Measurements from ENCODE around the gene TMEM80. TPM values are rescaled to one million over a fixed set of nuclear protein-coding genes. Genes with fewer than 3 reads are reported as not detected.
A peak's percentile ranks its signal among the peaks of the same experiment; 100 is the strongest.
"Not testable (repeated sequence)": the region's sequence is repeated elsewhere in the genome, so short reads cannot be mapped to it uniquely, and the experiment has no call there.

TMEM80 gene
- total and polyA plus RNA-seq, 4 experiments from 2014 or later: 27.0 to 47.3 (median 38.6) TPM

- H3K36me3 Mint-ChIP-seq; H3K9me3 Mint-ChIP-seq; H3K36me3 ChIP-seq (ENCODE audit: insufficient read depth, low read length); H3K27ac ChIP-seq (ENCODE audit: low read depth, low read length); H3K27me3 Mint-ChIP-seq; DNase-seq; H3K27me3 ChIP-seq (ENCODE audit: insufficient read depth, low read length); H3K9me3 ChIP-seq (ENCODE audit: control insufficient read depth in 1 of 2, low read length in 2 of 2); intact Hi-C loops (cut with micrococcal nuclease); H3K4me3 ChIP-seq (ENCODE audit: low read length in 2 of 2): not testable (repeated sequence)
- H3K4me3 Mint-ChIP-seq: peak overlapping the region in 7 of 8 donors; percentile 32 to 82 (median 76)
- peak overlapping the region in 3 of 7 donors; percentile 70 to 85 (median 77) for H3K27ac Mint-ChIP-seq
- ChIA-PET POLR2A (ENCODE audit: partially characterized antibody) (interaction anchor here (0.9 to 1.5 kb wide), 6 partner anchors 9 to 123 kb away, joined by 3 to 13 read pairs (median 4); partner anchors contain the start of genes DEAF1, TALDO1 and TMEM80), CTCF (ENCODE audit: partially characterized antibody) (interaction anchor here (1.1 to 1.4 kb wide), 2 partner anchors 11 to 12 kb away, joined by 3 to 5 read pairs; no protein-coding TSS in a partner anchor)
- peaks cover 11 to 17% (median 15%) of the 10 kb centered on the region in 4 donors for H3K4me1 Mint-ChIP-seq
- H3K4me1 ChIP-seq (ENCODE audit: insufficient read depth, low read length): peaks cover 13% of the 10 kb centered on the region
Observed at GRCh38 chr11:737899-738298, 42.3 kb downstream of the TMEM80 start.

GRCh38 chr11:742156-742546 lies 46.5 kb downstream of the TMEM80 start:
- no peak overlapping the region for H3K4me3 ChIP-seq (ENCODE audit: low read length in 2 of 2)
- ChIA-PET CTCF (ENCODE audit: partially characterized antibody) (interaction anchor here (1.3 to 1.6 kb wide), 3 partner anchors 14 to 188 kb away, joined by 3 to 4 read pairs (median 4); no protein-coding TSS in a partner anchor), POLR2A (ENCODE audit: partially characterized antibody) (interaction anchor here (0.6 kb wide), 1 partner anchor 292 kb away, joined by 3 read pairs; no protein-coding TSS in a partner anchor)
- peaks cover 15 to 16% (median 15%) of the 10 kb centered on the region in 4 donors for H3K4me1 Mint-ChIP-seq
- no peak overlapping the region for H3K4me3 Mint-ChIP-seq
- no peaks in the 10 kb centered on the region for H3K9me3 Mint-ChIP-seq
- no peaks in the 10 kb centered on the region for H3K36me3 Mint-ChIP-seq
- H3K4me1 ChIP-seq (ENCODE audit: insufficient read depth, low read length): peaks cover 18% of the 10 kb centered on the region
- no peaks in the 10 kb centered on the region for H3K9me3 ChIP-seq (ENCODE audit: control insufficient read depth in 1 of 2, low read length in 2 of 2)
- DNase-seq: no peak
- H3K36me3 ChIP-seq (ENCODE audit: insufficient read depth, low read length): no peaks in the 10 kb centered on the region
- H3K27ac Mint-ChIP-seq: no peak overlapping the region
- intact Hi-C loops (cut with micrococcal nuclease): no loop called here
- no peaks in the 10 kb centered on the region for H3K27me3 ChIP-seq (ENCODE audit: insufficient read depth, low read length)
- H3K27me3 Mint-ChIP-seq: no peaks in the 10 kb centered on the region
- no peak overlapping the region for H3K27ac ChIP-seq (ENCODE audit: low read depth, low read length)

- no peaks in the 10 kb centered on the region for H3K27me3 Mint-ChIP-seq
- no peak for DNase-seq
- Histone ChIP-seq H3K36me3 (ENCODE audit: insufficient read depth, low read length) (no peaks in the 10 kb centered on the region), H3K9me3 (ENCODE audit: control insufficient read depth in 1 of 2, low read length in 2 of 2) (no peaks in the 10 kb centered on the region), H3K27ac (ENCODE audit: low read depth, low read length) (no peak overlapping the region), H3K27me3 (ENCODE audit: insufficient read depth, low read length) (no peaks in the 10 kb centered on the region), H3K4me3 (ENCODE audit: low read length in 2 of 2) (no peak overlapping the region), H3K4me1 (ENCODE audit: insufficient read depth, low read length) (peaks cover 13% of the 10 kb centered on the region)
- H3K27ac Mint-ChIP-seq: no peak overlapping the region
- H3K4me1 Mint-ChIP-seq: peaks cover 10 to 11% (median 10%) of the 10 kb centered on the region in 4 donors
- H3K4me3 Mint-ChIP-seq: no peak overlapping the region
- intact Hi-C loops (cut with micrococcal nuclease): no loop called here
- H3K9me3 Mint-ChIP-seq: no peaks in the 10 kb centered on the region
- ChIA-PET POLR2A (ENCODE audit: partially characterized antibody) (interaction anchor here (0.6 kb wide), 2 partner anchors 17 to 292 kb away, joined by 3 read pairs; no protein-coding TSS in a partner anchor), CTCF (ENCODE audit: partially characterized antibody) (interaction anchor here (1.3 to 1.6 kb wide), 2 partner anchors 14 to 188 kb away, joined by 3 to 4 read pairs; no protein-coding TSS in a partner anchor)
- H3K36me3 Mint-ChIP-seq: no peaks in the 10 kb centered on the region
Observed at GRCh38 chr11:742571-743201, 47.1 kb downstream of the TMEM80 start.

- no peaks in the 10 kb centered on the region for H3K27me3 ChIP-seq (ENCODE audit: insufficient read depth, low read length)
- peaks cover 31% of the 10 kb centered on the region for H3K4me1 ChIP-seq (ENCODE audit: insufficient read depth, low read length)
- H3K27me3 Mint-ChIP-seq: no peaks in the 10 kb centered on the region
- peaks cover 11 to 25% (median 20%) of the 10 kb centered on the region in 4 donors for H3K4me1 Mint-ChIP-seq
- H3K27ac Mint-ChIP-seq: peak overlapping the region in 1 of 7 donors; percentile 37
- intact Hi-C loops (cut with micrococcal nuclease): no loop called here
- DNase-seq: no peak
- no peaks in the 10 kb centered on the region for H3K9me3 Mint-ChIP-seq
- H3K36me3 Mint-ChIP-seq: no peaks in the 10 kb centered on the region
- H3K9me3 ChIP-seq (ENCODE audit: control insufficient read depth in 1 of 2, low read length in 2 of 2): no peaks in the 10 kb centered on the region
- H3K27ac ChIP-seq (ENCODE audit: low read depth, low read length): no peak overlapping the region
- H3K4me3 Mint-ChIP-seq: peak overlapping the region in 3 of 8 donors; percentile 36 to 51 (median 36)
- POLR2A ChIA-PET (ENCODE audit: partially characterized antibody): interaction anchor here (3.9 kb wide), 1 partner anchor 19 kb away, joined by 30 read pairs; no protein-coding TSS in a partner anchor
- CTCF ChIA-PET (ENCODE audit: partially characterized antibody): interaction anchor here (0.8 kb wide), 1 partner anchor 49 kb away, joined by 3 read pairs; no protein-coding TSS in a partner anchor
- no peaks in the 10 kb centered on the region for H3K36me3 ChIP-seq (ENCODE audit: insufficient read depth, low read length)
- H3K4me3 ChIP-seq (ENCODE audit: low read length in 2 of 2): no peak overlapping the region
Observed at GRCh38 chr11:745428-745827, 49.8 kb downstream of the TMEM80 start.

GRCh38 chr11:746289-747157 lies 50.9 kb downstream of the TMEM80 start:
- Histone ChIP-seq H3K4me1 (ENCODE audit: insufficient read depth, low read length) (peaks cover 31% of the 10 kb centered on the region), H3K4me3 (ENCODE audit: low read length in 2 of 2) (peak overlapping the region; percentile 0 to 58), H3K9me3 (ENCODE audit: control insufficient read depth in 1 of 2, low read length in 2 of 2) (no peaks in the 10 kb centered on the region), H3K27me3 (ENCODE audit: insufficient read depth, low read length) (no peaks in the 10 kb centered on the region), H3K36me3 (ENCODE audit: insufficient read depth, low read length) (no peaks in the 10 kb centered on the region), H3K27ac (ENCODE audit: low read depth, low read length) (peak overlapping the region; percentile 67)
- ChIA-PET POLR2A (ENCODE audit: partially characterized antibody) (interaction anchor here (0.9 to 3.9 kb wide), 12 partner anchors 9 to 211 kb away, joined by 3 to 30 read pairs (median 6); partner anchors contain the start of genes GATD1, HRAS, PIDD1 and TMEM80), CTCF (ENCODE audit: partially characterized antibody) (interaction anchor here (1.3 to 2.7 kb wide), 4 partner anchors 20 to 192 kb away, joined by 3 to 11 read pairs (median 8); no protein-coding TSS in a partner anchor)
- Mint-ChIP-seq H3K4me1 (peaks cover 11 to 29% (median 20%) of the 10 kb centered on the region in 4 donors), H3K27ac (peak overlapping the region; percentile 67 to 92 (median 83)), H3K9me3 (no peaks in the 10 kb centered on the region), H3K4me3 (peak overlapping the region; percentile 82 to 89 (median 87)), H3K27me3 (no peaks in the 10 kb centered on the region), H3K36me3 (no peaks in the 10 kb centered on the region)
- intact Hi-C loops (cut with micrococcal nuclease): loop anchor here (1.0 to 2.0 kb wide), 2 partner anchors 18 to 30 kb away; partner anchors contain the start of gene GATD1
- peak in 4 of 5 donors; percentile 29 to 59 (median 38) for DNase-seq

- peaks cover 31% of the 10 kb centered on the region for H3K4me1 ChIP-seq (ENCODE audit: insufficient read depth, low read length)
- intact Hi-C loops (cut with micrococcal nuclease): loop anchor here (1.0 to 2.0 kb wide), 2 partner anchors 19 to 29 kb away; partner anchors contain the start of gene GATD1
- H3K36me3 ChIP-seq (ENCODE audit: insufficient read depth, low read length): no peaks in the 10 kb centered on the region
- CTCF ChIA-PET (ENCODE audit: partially characterized antibody): interaction anchor here (1.1 to 2.7 kb wide), 8 partner anchors 10 to 192 kb away, joined by 3 to 11 read pairs (median 4); no protein-coding TSS in a partner anchor
- peak within 1 kb of the TSS; percentile 58 to 87 for H3K4me3 ChIP-seq (ENCODE audit: low read length in 2 of 2)
- no peaks in the 10 kb centered on the region for H3K9me3 ChIP-seq (ENCODE audit: control insufficient read depth in 1 of 2, low read length in 2 of 2)
- H3K36me3 Mint-ChIP-seq: peaks cover 0 to 2% of the 10 kb centered on the region in 2 donors
- peaks cover 11 to 29% (median 21%) of the 10 kb centered on the region in 4 donors for H3K4me1 Mint-ChIP-seq
- no peaks in the 10 kb centered on the region for H3K27me3 ChIP-seq (ENCODE audit: insufficient read depth, low read length)
- no peaks in the 10 kb centered on the region for H3K27me3 Mint-ChIP-seq
- peak within 1 kb of the TSS; percentile 67 for H3K27ac ChIP-seq (ENCODE audit: low read depth, low read length)
- DNase-seq: peak; percentile 62 to 80 (median 65)
- peak within 1 kb of the TSS; percentile 79 to 92 (median 86) for H3K27ac Mint-ChIP-seq
- H3K9me3 Mint-ChIP-seq: no peaks in the 10 kb centered on the region
- peak within 1 kb of the TSS; percentile 82 to 89 (median 87) for H3K4me3 Mint-ChIP-seq
- POLR2A ChIA-PET (ENCODE audit: partially characterized antibody): interaction anchor here (0.9 to 3.9 kb wide), 15 partner anchors 10 to 211 kb away, joined by 3 to 30 read pairs (median 4); partner anchors contain the start of genes GATD1, HRAS, PIDD1 and TMEM80
Observed at GRCh38 chr11:747158-748006, 51.8 kb downstream of the TMEM80 start, which contains the start of gene TALDO1. TSS of gene TALDO1 (plus strand) at chr11:747464. CDS start at chr11:747482, 18 bp downstream.
